SK-N-SH treated with all-trans-retinoic acid at 6 μM for 48 hours (cell line): Measurements from ENCODE around the gene HCK.

Experiments
- ATAC-seq: fragments of 200-7000 bp; cut with Tn5 transposase; 3 replicates; pipeline ENCODE4 v1.9.1; 2020; ENCODE audit warnings: mild to moderate bottlenecking, moderate library complexity
- ARNTL ChIP-seq: fragments of 450-650 bp; formaldehyde crosslinking; IDR thresholded peaks from 2 replicates; pipeline ENCODE4 v1.5.0; 2020; ENCODE audit warnings: low read depth, mild to moderate bottlenecking, moderate library complexity, borderline replicate concordance
- BACH2 ChIP-seq: fragments of 250-450 bp; sonication (Bioruptor Pico); IDR thresholded peaks from 2 replicates; pipeline ENCODE4 v1.9.0; 2021; ENCODE audit warnings: mild to moderate bottlenecking, borderline replicate concordance
- CSDC2 ChIP-seq: fragments of 250-450 bp; sonication (Bioruptor Pico); IDR thresholded peaks from 2 replicates; pipeline ENCODE4 v1.5.0; 2020; ENCODE audit warnings: mild to moderate bottlenecking, moderate library complexity
- ESRRG ChIP-seq: fragments of 250-450 bp; sonication (Bioruptor Pico); IDR thresholded peaks from 2 replicates; pipeline ENCODE4 v1.6.1; 2021; ENCODE audit warnings: mild to moderate bottlenecking
- GLIS3 ChIP-seq: fragments of 250-450 bp; sonication (Bioruptor Pico); IDR thresholded peaks from 2 replicates; pipeline ENCODE4 v1.5.0; 2020; ENCODE audit warnings: mild to moderate bottlenecking, moderate library complexity
- ISL1 ChIP-seq: fragments of 250-450 bp; sonication (Bioruptor Pico); IDR thresholded peaks from 2 replicates; pipeline ENCODE4 v2.1.2; 2022; ENCODE audit warnings: mild to moderate bottlenecking, moderate library complexity
- PPARA ChIP-seq: fragments of 250-450 bp; sonication (Bioruptor Pico); IDR thresholded peaks from 2 replicates; pipeline ENCODE4 v1.5.0; 2020; ENCODE audit warnings: mild to moderate bottlenecking, borderline replicate concordance
- RARB ChIP-seq: fragments of 250-450 bp; sonication (Bioruptor Pico); IDR thresholded peaks from 2 replicates; pipeline ENCODE4 v1.8.0; 2021; ENCODE audit warnings: mild to moderate bottlenecking, moderate library complexity
- SNAI2 ChIP-seq: fragments of 250-450 bp; sonication (Bioruptor Pico); IDR thresholded peaks from 2 replicates; pipeline ENCODE4 v1.5.0; 2020; ENCODE audit warnings: mild to moderate bottlenecking, moderate library complexity
- TCF4 ChIP-seq: fragments of 250-450 bp; sonication (Bioruptor Pico); IDR thresholded peaks from 2 replicates; pipeline ENCODE4 v1.8.0; 2021; ENCODE audit warnings: mild to moderate bottlenecking, moderate library complexity, borderline replicate concordance
- TOX ChIP-seq: fragments of 250-450 bp; sonication (Bioruptor Pico); IDR thresholded peaks from 2 replicates; pipeline ENCODE4 v1.8.0; 2021; ENCODE audit warnings: mild to moderate bottlenecking, moderate library complexity, borderline replicate concordance
- ZC3H10 ChIP-seq: fragments of 250-450 bp; sonication (Bioruptor Pico); IDR thresholded peaks from 2 replicates; pipeline ENCODE4 v1.5.1; 2021; ENCODE audit warnings: mild to moderate bottlenecking, moderate library complexity
- ZFP3 ChIP-seq: fragments of 250-450 bp; sonication (Bioruptor Pico); IDR thresholded peaks from 2 replicates; pipeline ENCODE4 v1.5.0; 2020; ENCODE audit warnings: mild to moderate bottlenecking, moderate library complexity
- ZFP30 ChIP-seq: fragments of 450-650 bp; formaldehyde crosslinking; IDR thresholded peaks from 2 replicates; pipeline ENCODE4 v1.5.0; 2022; ENCODE audit warnings: mild to moderate bottlenecking, moderate library complexity
- ZNF565 ChIP-seq: fragments of 450-650 bp; formaldehyde crosslinking; conservative IDR thresholded peaks from 2 replicates; pipeline ENCODE4 v1.5.0; 2020; ENCODE audit warnings: low read depth, mild to moderate bottlenecking, moderate library complexity
- ZNF70 ChIP-seq: fragments of 450-650 bp; formaldehyde crosslinking; IDR thresholded peaks from 2 replicates; pipeline ENCODE4 v1.5.0; 2020; ENCODE audit warnings: mild to moderate bottlenecking, moderate library complexity
- ZNF8 ChIP-seq: fragments of 450-650 bp; formaldehyde crosslinking; IDR thresholded peaks from 2 replicates; pipeline ENCODE4 v1.5.0; 2020; ENCODE audit warnings: mild to moderate bottlenecking, moderate library complexity
- TF ChIP-seq, protein P1 (sequence below): fragments of 250-450 bp; sonication (Bioruptor Pico); IDR thresholded peaks from 2 replicates; pipeline ENCODE4 v1.8.0; 2020; ENCODE audit warnings: mild to moderate bottlenecking, moderate library complexity, borderline replicate concordance
- TF ChIP-seq, protein P2 (sequence below): fragments of 250-450 bp; sonication (Bioruptor Pico); IDR thresholded peaks from 2 replicates; pipeline ENCODE4 v1.5.1; 2021; ENCODE audit warnings: mild to moderate bottlenecking, moderate library complexity
- TF ChIP-seq, protein P3 (sequence below): fragments of 250-450 bp; sonication (Bioruptor Pico); IDR thresholded peaks from 2 replicates; pipeline ENCODE4 v1.5.0; 2020; ENCODE audit warnings: mild to moderate bottlenecking, moderate library complexity
- TF ChIP-seq, protein P4 (sequence below): fragments of 250-450 bp; sonication (Bioruptor Pico); IDR thresholded peaks from 2 replicates; pipeline ENCODE4 v1.5.1; 2020; ENCODE audit warnings: low read depth, mild to moderate bottlenecking, moderate library complexity

The HCK gene

DNA sequence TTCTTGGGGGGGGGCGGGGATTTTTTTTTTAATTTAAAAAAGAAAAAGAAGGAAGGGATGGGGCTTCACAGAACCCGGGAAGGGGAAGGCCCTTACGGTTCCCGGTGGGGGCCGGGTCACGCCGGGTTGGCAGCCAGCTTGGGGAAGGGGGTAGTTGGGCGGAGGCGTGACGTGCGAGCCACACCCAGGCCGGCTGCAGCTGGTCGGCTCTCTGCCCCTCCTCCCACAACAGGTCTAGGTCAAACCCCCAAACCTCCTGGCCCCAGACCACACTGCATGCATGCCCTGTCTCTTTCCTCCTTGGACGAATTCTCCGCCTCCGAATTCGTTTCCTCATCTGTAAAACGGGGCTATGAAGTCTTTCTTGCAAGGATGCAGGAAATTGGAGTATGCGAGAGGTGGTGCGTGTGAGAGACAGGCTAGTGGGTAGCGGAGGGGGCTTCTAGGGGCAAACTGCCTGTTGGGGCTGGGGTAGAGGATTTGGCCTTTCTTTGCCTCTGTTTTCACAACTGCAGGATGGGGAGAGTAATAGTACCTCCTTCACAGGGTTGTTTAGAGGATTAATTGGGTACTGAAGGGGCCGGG lies 828 bp downstream of the HCK start:
- ATAC-seq, result no peak

DNA sequence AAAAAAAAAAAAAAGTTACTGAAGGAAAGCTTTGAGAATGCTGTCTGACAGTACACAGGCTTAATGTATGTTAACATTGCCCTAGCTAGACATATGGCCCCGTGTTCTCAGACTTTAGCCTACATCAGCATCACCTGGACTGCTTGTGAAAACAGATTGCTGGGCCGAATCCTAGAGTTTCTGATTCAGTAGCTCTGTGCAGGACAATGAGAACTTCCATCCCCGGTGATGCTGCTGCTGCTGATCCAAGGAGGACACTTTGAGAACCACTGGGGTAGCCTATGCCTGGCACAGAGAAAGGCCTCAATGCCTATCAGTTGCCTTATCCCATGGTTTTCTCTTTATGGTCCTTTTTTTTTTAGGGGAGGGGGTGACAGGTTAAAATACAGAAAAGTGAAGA lies 1.6 kb downstream of the HCK start:
- TF ChIP-seq CSDC2 (CRISPR knock-in tag), result no peak
- TF ChIP-seq, protein P1, sequence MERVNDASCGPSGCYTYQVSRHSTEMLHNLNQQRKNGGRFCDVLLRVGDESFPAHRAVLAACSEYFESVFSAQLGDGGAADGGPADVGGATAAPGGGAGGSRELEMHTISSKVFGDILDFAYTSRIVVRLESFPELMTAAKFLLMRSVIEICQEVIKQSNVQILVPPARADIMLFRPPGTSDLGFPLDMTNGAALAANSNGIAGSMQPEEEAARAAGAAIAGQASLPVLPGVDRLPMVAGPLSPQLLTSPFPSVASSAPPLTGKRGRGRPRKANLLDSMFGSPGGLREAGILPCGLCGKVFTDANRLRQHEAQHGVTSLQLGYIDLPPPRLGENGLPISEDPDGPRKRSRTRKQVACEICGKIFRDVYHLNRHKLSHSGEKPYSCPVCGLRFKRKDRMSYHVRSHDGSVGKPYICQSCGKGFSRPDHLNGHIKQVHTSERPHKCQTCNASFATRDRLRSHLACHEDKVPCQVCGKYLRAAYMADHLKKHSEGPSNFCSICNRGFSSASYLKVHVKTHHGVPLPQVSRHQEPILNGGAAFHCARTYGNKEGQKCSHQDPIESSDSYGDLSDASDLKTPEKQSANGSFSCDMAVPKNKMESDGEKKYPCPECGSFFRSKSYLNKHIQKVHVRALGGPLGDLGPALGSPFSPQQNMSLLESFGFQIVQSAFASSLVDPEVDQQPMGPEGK (CRISPR knock-in tag), result no peak
- TF ChIP-seq ZC3H10 (CRISPR knock-in tag), result no peak
- TF ChIP-seq, protein P2, sequence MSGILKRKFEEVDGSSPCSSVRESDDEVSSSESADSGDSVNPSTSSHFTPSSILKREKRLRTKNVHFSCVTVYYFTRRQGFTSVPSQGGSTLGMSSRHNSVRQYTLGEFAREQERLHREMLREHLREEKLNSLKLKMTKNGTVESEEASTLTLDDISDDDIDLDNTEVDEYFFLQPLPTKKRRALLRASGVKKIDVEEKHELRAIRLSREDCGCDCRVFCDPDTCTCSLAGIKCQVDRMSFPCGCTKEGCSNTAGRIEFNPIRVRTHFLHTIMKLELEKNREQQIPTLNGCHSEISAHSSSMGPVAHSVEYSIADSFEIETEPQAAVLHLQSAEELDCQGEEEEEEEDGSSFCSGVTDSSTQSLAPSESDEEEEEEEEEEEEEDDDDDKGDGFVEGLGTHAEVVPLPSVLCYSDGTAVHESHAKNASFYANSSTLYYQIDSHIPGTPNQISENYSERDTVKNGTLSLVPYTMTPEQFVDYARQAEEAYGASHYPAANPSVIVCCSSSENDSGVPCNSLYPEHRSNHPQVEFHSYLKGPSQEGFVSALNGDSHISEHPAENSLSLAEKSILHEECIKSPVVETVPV (CRISPR knock-in tag), result no peak
- TF ChIP-seq ISL1 (CRISPR knock-in tag), result no peak
- TF ChIP-seq TCF4 (CRISPR knock-in tag), result no peak
- no peak for TF ChIP-seq RARB (CRISPR knock-in tag)
- TF ChIP-seq PPARA, result no peak
- no peak for TF ChIP-seq TOX (CRISPR knock-in tag)
- no peak for TF ChIP-seq BACH2
- TF ChIP-seq ZNF70 (CRISPR knock-in tag), result no peak
- no peak for TF ChIP-seq ZNF565
- TF ChIP-seq, protein P3, sequence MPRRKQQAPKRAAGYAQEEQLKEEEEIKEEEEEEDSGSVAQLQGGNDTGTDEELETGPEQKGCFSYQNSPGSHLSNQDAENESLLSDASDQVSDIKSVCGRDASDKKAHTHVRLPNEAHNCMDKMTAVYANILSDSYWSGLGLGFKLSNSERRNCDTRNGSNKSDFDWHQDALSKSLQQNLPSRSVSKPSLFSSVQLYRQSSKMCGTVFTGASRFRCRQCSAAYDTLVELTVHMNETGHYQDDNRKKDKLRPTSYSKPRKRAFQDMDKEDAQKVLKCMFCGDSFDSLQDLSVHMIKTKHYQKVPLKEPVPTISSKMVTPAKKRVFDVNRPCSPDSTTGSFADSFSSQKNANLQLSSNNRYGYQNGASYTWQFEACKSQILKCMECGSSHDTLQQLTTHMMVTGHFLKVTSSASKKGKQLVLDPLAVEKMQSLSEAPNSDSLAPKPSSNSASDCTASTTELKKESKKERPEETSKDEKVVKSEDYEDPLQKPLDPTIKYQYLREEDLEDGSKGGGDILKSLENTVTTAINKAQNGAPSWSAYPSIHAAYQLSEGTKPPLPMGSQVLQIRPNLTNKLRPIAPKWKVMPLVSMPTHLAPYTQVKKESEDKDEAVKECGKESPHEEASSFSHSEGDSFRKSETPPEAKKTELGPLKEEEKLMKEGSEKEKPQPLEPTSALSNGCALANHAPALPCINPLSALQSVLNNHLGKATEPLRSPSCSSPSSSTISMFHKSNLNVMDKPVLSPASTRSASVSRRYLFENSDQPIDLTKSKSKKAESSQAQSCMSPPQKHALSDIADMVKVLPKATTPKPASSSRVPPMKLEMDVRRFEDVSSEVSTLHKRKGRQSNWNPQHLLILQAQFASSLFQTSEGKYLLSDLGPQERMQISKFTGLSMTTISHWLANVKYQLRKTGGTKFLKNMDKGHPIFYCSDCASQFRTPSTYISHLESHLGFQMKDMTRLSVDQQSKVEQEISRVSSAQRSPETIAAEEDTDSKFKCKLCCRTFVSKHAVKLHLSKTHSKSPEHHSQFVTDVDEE, result no peak
- TF ChIP-seq GLIS3, result no peak
- TF ChIP-seq ZFP30 (CRISPR knock-in tag), result no peak
- no peak for TF ChIP-seq ZFP3 (CRISPR knock-in tag)
- TF ChIP-seq SNAI2 (CRISPR knock-in tag), result no peak
- no peak for TF ChIP-seq ZNF8 (CRISPR knock-in tag)
- no peak for TF ChIP-seq ESRRG (CRISPR knock-in tag)
- TF ChIP-seq, protein P4, sequence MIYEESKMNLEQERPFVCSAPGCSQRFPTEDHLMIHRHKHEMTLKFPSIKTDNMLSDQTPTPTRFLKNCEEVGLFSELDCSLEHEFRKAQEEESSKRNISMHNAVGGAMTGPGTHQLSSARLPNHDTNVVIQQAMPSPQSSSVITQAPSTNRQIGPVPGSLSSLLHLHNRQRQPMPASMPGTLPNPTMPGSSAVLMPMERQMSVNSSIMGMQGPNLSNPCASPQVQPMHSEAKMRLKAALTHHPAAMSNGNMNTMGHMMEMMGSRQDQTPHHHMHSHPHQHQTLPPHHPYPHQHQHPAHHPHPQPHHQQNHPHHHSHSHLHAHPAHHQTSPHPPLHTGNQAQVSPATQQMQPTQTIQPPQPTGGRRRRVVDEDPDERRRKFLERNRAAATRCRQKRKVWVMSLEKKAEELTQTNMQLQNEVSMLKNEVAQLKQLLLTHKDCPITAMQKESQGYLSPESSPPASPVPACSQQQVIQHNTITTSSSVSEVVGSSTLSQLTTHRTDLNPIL (CRISPR knock-in tag), result no peak
- no peak for ATAC-seq

More for the DNA sequence above, 828 bp downstream of the HCK start:
- TF ChIP-seq ISL1 (CRISPR knock-in tag) (no peak), ZFP3 (CRISPR knock-in tag) (no peak), BACH2 (no peak), ZC3H10 (CRISPR knock-in tag) (no peak), GLIS3 (no peak), CSDC2 (CRISPR knock-in tag) (no peak), ZNF565 (no peak), ESRRG (CRISPR knock-in tag) (no peak), ARNTL (no peak)
- TF ChIP-seq, protein P2 (CRISPR knock-in tag), result no peak
- TF ChIP-seq, protein P4 (CRISPR knock-in tag), result no peak
- TF ChIP-seq, protein P3, result no peak
